22Rv1 (cell line): ENCODE results near the gene COPS3.

Experiments
- CTCF ChIP-seq: fragments of 450-650 bp; IDR thresholded peaks from 2 replicates; pipeline ENCODE4 v1.5.1; 2017; ENCODE audit warnings: mild to moderate bottlenecking
- ZFX ChIP-seq: fragments of 450-650 bp; IDR thresholded peaks from 2 replicates; pipeline ENCODE4 v1.6.1; 2017; ENCODE audit warnings: antibody characterized with exemption, borderline replicate concordance

GRCh38 chr17:17216236-17216635, 64.8 kb downstream of the COPS3 start:
- TF ChIP-seq CTCF, result no peak
- TF ChIP-seq ZFX, result no peak
